GM12872 (cell line): ENCODE measurements around the gene ERC1.

ENCODE experiments used
- TF ChIP-seq, protein P1 (sequence below): IDR thresholded peaks from 3 replicates; pipeline ENCODE4 v1.5.1; 2011; ENCODE audit warnings: low read depth, mild to moderate bottlenecking, low read length, moderate library complexity; ENCODE audit not compliant: insufficient read depth

Gene ERC1

GRCh38 chr12:1213205-1213604 lies 222.2 kb downstream of the ERC1 start:
- TF ChIP-seq, protein P1, sequence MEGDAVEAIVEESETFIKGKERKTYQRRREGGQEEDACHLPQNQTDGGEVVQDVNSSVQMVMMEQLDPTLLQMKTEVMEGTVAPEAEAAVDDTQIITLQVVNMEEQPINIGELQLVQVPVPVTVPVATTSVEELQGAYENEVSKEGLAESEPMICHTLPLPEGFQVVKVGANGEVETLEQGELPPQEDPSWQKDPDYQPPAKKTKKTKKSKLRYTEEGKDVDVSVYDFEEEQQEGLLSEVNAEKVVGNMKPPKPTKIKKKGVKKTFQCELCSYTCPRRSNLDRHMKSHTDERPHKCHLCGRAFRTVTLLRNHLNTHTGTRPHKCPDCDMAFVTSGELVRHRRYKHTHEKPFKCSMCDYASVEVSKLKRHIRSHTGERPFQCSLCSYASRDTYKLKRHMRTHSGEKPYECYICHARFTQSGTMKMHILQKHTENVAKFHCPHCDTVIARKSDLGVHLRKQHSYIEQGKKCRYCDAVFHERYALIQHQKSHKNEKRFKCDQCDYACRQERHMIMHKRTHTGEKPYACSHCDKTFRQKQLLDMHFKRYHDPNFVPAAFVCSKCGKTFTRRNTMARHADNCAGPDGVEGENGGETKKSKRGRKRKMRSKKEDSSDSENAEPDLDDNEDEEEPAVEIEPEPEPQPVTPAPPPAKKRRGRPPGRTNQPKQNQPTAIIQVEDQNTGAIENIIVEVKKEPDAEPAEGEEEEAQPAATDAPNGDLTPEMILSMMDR = no peak

- TF ChIP-seq, protein P1 = no peak
Measured at GRCh38 chr12:1213618-1214205, 222.7 kb downstream of the ERC1 start.

GRCh38 chr12:1216560-1216959 lies 225.5 kb downstream of the ERC1 start:
- TF ChIP-seq, protein P1 = no peak

GRCh38 chr12:1217191-1217949 lies 226.3 kb downstream of the ERC1 start:
- TF ChIP-seq, protein P1 = no peak

GRCh38 chr12:1218369-1218768 lies 227.3 kb downstream of the ERC1 start:
- TF ChIP-seq, protein P1 = no peak

DNA sequence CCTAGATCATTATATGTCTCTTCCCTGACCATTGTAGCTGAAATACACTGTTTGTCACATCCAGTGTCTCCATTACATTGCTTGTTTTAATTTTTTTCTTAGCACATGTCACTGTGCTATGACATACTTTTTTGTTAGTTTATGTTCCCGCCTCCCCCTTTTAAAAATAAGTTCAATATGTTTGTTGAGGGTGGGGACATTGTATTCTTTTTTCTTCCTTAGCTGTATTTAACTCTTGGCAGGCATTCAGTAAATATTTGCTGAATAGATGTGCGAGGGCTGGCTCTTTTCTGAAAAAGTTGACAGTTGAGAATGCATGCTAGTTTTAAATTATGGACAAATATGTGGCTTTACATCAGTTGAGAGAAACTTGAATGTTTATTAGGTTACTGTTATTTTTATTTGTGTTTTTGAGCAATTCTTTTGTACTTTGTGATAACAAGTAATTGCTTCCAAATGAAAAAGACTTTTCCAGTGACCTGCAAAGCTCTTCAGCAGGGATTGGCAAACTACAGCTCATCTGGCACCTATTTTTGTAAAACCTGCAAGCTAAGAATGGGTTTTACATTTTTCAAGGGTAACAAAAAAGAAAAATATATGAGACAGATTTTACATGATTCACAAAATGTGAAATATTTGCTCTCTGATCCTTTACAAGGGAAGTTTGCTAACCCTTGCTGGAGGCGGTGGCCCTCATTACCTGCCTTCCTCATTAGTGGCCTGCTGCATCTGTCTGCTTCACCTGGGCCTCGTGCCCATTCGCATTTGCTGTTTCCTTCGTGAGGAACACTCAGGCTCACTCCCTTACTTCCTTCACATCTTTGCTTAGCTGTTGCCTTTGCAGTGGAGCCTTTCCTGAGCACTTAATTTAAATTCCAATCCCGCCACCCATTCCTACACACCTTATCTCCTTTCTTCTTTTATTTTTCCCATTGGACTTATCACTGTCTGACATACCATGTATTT lies 229.4 kb downstream of the ERC1 start:
- TF ChIP-seq, protein P1 = no peak
